GM12878 (cell line): ENCODE measurements around the gene ELOA. TPM values are rescaled to one million over a fixed set of nuclear protein-coding genes. Genes with fewer than 3 reads are reported as not detected.

ENCODE experiments used
- ATAC-seq: fragments of 200-7000 bp; cut with Tn5 transposase; 3 replicates; pipeline ENCODE4 v1.9.1; 2020; ENCODE audit warnings: mild to moderate bottlenecking, moderate library complexity
- BruUV-seq: library from RNA; stranded (reverse); fragments of 400-500 nt; replicated peaks from 2 replicates; lab custom pipeline; 2021; lab: Mats Ljungman, UMichigan
- CTCF ChIA-PET: fragments of 300-600 bp; sonication (Branson Sonifier 250); formaldehyde crosslinking; extraction: SDS; loops from one replicate; lab custom pipeline; 2021; ENCODE audit warnings: inconsistent platforms; lab: Yijun Ruan, JAX
- POLR2A ChIA-PET: fragments of 350-600 bp; formaldehyde crosslinking; extraction: SDS; loops from one replicate; lab custom pipeline; 2021; ENCODE audit warnings: inconsistent platforms; lab: Charles Lee
- RAD21 ChIA-PET: fragments of 300-600 bp; sonication (Branson Sonifier 250); formaldehyde crosslinking; loops from one replicate; lab custom pipeline; 2023; ENCODE audit warnings: antibody characterized with exemption; ENCODE audit not compliant: unreplicated experiment; lab: Charles Lee
- SMC1A ChIA-PET: fragments of 300-600 bp; sonication (Branson Sonifier 250); formaldehyde crosslinking; loops from one replicate; lab custom pipeline; 2023; ENCODE audit not compliant: unreplicated experiment, uncharacterized antibody; lab: Charles Lee
- DNase-seq: peaks from one replicate; pipeline ENCODE4 v3.0.0-alpha.2; 2011; ENCODE audit warnings: low read depth, low spot score
- FAIRE-seq: peaks from 3 replicates; lab custom pipeline; 2011; peaks lifted over from hg19 to GRCh38; lab: Jason Lieb, UNC
- H2AFZ ChIP-seq: 2 replicates; pipeline ENCODE4 v1.6.0; 2011; ENCODE audit warnings: low read depth, low read length, control low read depth; ENCODE audit not compliant: control insufficient read depth
- H3K27ac ChIP-seq: 2 replicates; pipeline ENCODE4 v1.5.1; 2011; ENCODE audit warnings: control low read depth; ENCODE audit not compliant: control insufficient read depth, insufficient read depth
- H3K27me3 ChIP-seq, 2 experiments: replicated peaks in 1 of 2; 2 replicates each; pipeline versions ENCODE4 v1.6.0 to v1.6.1; 2011; ENCODE audit warnings: low read length in 1 of 2; ENCODE audit not compliant: control insufficient read depth in 2 of 2, insufficient read depth in 2 of 2
- H3K36me3 ChIP-seq, 2 experiments: 2 replicates each; pipeline ENCODE4 v1.5.1; 2011; ENCODE audit warnings: low read length in 1 of 2; ENCODE audit not compliant: control insufficient read depth in 2 of 2, insufficient read depth in 2 of 2
- H3K4me1 ChIP-seq: 2 replicates; pipeline ENCODE4 v1.6.1; 2011; ENCODE audit warnings: mild to moderate bottlenecking, low read length, moderate library complexity, mixed read lengths; ENCODE audit not compliant: control insufficient read depth, insufficient read depth
- H3K4me2 ChIP-seq: 2 replicates; pipeline ENCODE4 v1.6.0; 2011; ENCODE audit warnings: control low read depth; ENCODE audit not compliant: control insufficient read depth, insufficient read depth
- H3K4me3 ChIP-seq: fragments of 200-600 bp; sonication (generic); 2 replicates; pipeline ENCODE4 v1.5.1; 2016
- H3K79me2 ChIP-seq: 2 replicates; pipeline ENCODE4 v1.6.0; 2011; ENCODE audit warnings: low read length; ENCODE audit not compliant: control insufficient read depth, insufficient read depth
- H3K9ac ChIP-seq: 2 replicates; pipeline ENCODE4 v1.8.0; 2011; ENCODE audit warnings: low read length, control low read depth, mixed read lengths; ENCODE audit not compliant: control insufficient read depth, insufficient read depth
- H3K9me3 ChIP-seq: replicated peaks from 3 replicates; pipeline ENCODE4 v1.5.1; 2011; ENCODE audit warnings: mild to moderate bottlenecking, low read length; ENCODE audit not compliant: control insufficient read depth, insufficient read depth
- H4K20me1 ChIP-seq: 2 replicates; pipeline ENCODE4 v1.6.0; 2011; ENCODE audit not compliant: control insufficient read depth, insufficient read depth
- MEF2A ChIP-seq: IDR thresholded peaks from 2 replicates; pipeline ENCODE4 v1.6.1; 2011; ENCODE audit warnings: low read depth, mild to moderate bottlenecking, low read length, moderate library complexity; ENCODE audit not compliant: insufficient read depth
- POLR2A ChIP-seq: IDR thresholded peaks from 2 replicates; pipeline ENCODE4 v1.6.1; 2011; ENCODE audit warnings: low read depth, mild to moderate bottlenecking, low read length
- SREBF2 ChIP-seq: IDR thresholded peaks from 2 replicates; pipeline ENCODE4 v1.6.1; 2012; ENCODE audit warnings: mild to moderate bottlenecking, low read length
- ZBTB40 ChIP-seq: fragments of 450-650 bp; IDR thresholded peaks from 2 replicates; pipeline ENCODE4 v1.6.1; 2016; ENCODE audit warnings: mild to moderate bottlenecking, moderate library complexity, borderline replicate concordance
- ZNF274 ChIP-seq: IDR thresholded peaks from one replicate; pipeline ENCODE4 v1.8.0; 2011; ENCODE audit not compliant: insufficient read length, insufficient read depth
- WGBS: methylation state at CpG from one replicate; pipeline ENCODE4 v1.1.6; 2016; ENCODE audit warnings: low lambda C conversion rate; ENCODE audit not compliant: insufficient replicate concordance, insufficient coverage; ENCODE audit errors: missing lambda C conversion rate; 5-methylcytosine and 5-hydroxymethylcytosine counted together
- in situ Hi-C: fragments of 300-500 bp; cut with MboI; formaldehyde crosslinking; loops from 9 replicates; pipeline ENCODE4 v1.14.3; 2018; ENCODE audit warnings: mixed read lengths
- intact Hi-C: fragments of 100-400 bp; cut with micrococcal nuclease; formaldehyde crosslinking; loops from one replicate; pipeline ENCODE4 v1.14.2; 2022; ENCODE audit not compliant: unreplicated experiment
- polyA plus RNA-seq, 11 experiments: library from polyadenylated mRNA; depleted of rRNA in 4 of 11; unstranded in 6 of 11; stranded (reverse) in 5 of 11; fragments of >200 nt; fragmentation: Nextera tagmentation in 4 of 11; fragmentation: Illumina TruSeq in 1 of 11; extraction: Ambion mirVana in 4 of 11; extraction: Trizol in 1 of 11; gene quantifications; 1 replicate in 1 of 11; 2 replicates in 10 of 11; pipeline versions ENCODE4 v1.2.1 to v1.2.3, GENCODE V29; 2011 to 2016; ENCODE audit warnings: inconsistent platforms in 2 of 11, missing spikeins in 2 of 11, low read depth in 1 of 11
- total RNA-seq, 4 experiments: library from RNA; depleted of rRNA in 3 of 4; stranded (reverse); fragments of >200 nt in 3 of 4; fragmentation: Illumina TruSeq in 1 of 4; extraction: Trizol in 1 of 4; gene quantifications; 2 replicates each; pipeline versions ENCODE4 v1.2.1 to v1.2.3, GENCODE V29; 2013 to 2021

Gene ELOA
- total and polyA plus RNA-seq, 10 of the 15 experiments (the other 5 are each of a cell fraction or from before 2014, with no cell fraction given) = 20.1 to 63.6 (median 39.8) TPM

GRCh38 chr1:23792151-23792945 lies 49.1 kb downstream of the ELOA start:
- RAD21 ChIA-PET = interaction anchor here (0.7 to 1.4 kb wide), 4 partner anchors 15 to 115 kb away, joined by 3 to 7 read pairs (median 4); partner anchors contain the start of gene PITHD1
- SMC1A ChIA-PET = interaction anchor here (0.6 to 1.5 kb wide), 3 partner anchors 13 to 435 kb away, joined by 3 to 4 read pairs (median 3); no protein-coding TSS in a partner anchor
- DNase-seq = no peak
- Histone ChIP-seq H4K20me1 (no peaks in the 10 kb centered on the region), H3K9me3 (no peaks in the 10 kb centered on the region)
- 72% methylated on average over 18 of the region's 19 CpGs for WGBS
- no peak for ATAC-seq
- BruUV-seq = no TSS peak
- TF ChIP-seq POLR2A = peak; percentile 6
- no peak for TF ChIP-seq MEF2A
- TF ChIP-seq SREBF2 = no peak
- TF ChIP-seq ZBTB40 = no peak
- no peak for TF ChIP-seq ZNF274
- TF ChIP-seq, all 136 proteins: peak for 1
- Histone ChIP-seq H3K79me2 (peaks cover 23% of the 10 kb centered on the region), H3K4me1 (0 out of 2 replicates have a peak, but pooled peaks cover 5% of the 10 kb centered on the region), H2AFZ (no peak overlapping the region), H3K36me3 (peaks cover 9 to 14% of the 10 kb centered on the region in 2 experiments; a peak in 3 of 4 replicates), H3K9ac (0 out of 2 replicates have a peak overlapping the region, but pooled peaks have one; percentile 8), H3K27me3 (no peaks in the 10 kb centered on the region), H3K4me3 (peak overlapping the region; percentile 93; the same call in 1 of the 2 replicates), H3K4me2 (peak overlapping the region; percentile 61; the same call in 1 of the 2 replicates), H3K27ac (no peak overlapping the region)
- no peak for FAIRE-seq
- in situ Hi-C loops (loop anchor here (25.0 kb wide), 1 partner anchor 1445 kb away; the partner anchor contains the start of genes RSRP1 and SYF2), intact Hi-C loops (no loop called here)
- CTCF ChIA-PET = interaction anchor here (0.7 to 1.7 kb wide), 5 partner anchors 9 to 124 kb away, joined by 3 to 10 read pairs (median 6); no protein-coding TSS in a partner anchor
- POLR2A ChIA-PET = interaction anchor here (0.9 to 2.4 kb wide), 4 partner anchors 9 to 31 kb away, joined by 3 to 10 read pairs (median 3); partner anchors contain the start of gene PITHD1
